Mammary epithelial cell (primary cell): ENCODE measurements around the gene RADIL.

Experiments used
- EZH2 ChIP-seq: IDR thresholded peaks from 2 replicates; pipeline ENCODE4 v1.6.1; 2012; ENCODE audit warnings: low read length, inconsistent platforms, borderline replicate concordance
- TF ChIP-seq, protein P1 (sequence below), 2 donors: IDR thresholded peaks in 1 of 2; conservative IDR thresholded peaks in 1 of 2; 2 replicates each; pipeline ENCODE4 v1.5.1; 2011 to 2012; ENCODE audit warnings: inconsistent platforms in 2 of 2, low read length in 2 of 2, mild to moderate bottlenecking in 2 of 2, control low read depth in 1 of 2, low read depth in 1 of 2; ENCODE audit not compliant: insufficient read depth in 1 of 2; ENCODE audit errors: extremely low read depth in 1 of 2

GRCh38 chr7:4753598-4754432, 129.7 kb downstream of the RADIL start:
- TF ChIP-seq, protein P1, sequence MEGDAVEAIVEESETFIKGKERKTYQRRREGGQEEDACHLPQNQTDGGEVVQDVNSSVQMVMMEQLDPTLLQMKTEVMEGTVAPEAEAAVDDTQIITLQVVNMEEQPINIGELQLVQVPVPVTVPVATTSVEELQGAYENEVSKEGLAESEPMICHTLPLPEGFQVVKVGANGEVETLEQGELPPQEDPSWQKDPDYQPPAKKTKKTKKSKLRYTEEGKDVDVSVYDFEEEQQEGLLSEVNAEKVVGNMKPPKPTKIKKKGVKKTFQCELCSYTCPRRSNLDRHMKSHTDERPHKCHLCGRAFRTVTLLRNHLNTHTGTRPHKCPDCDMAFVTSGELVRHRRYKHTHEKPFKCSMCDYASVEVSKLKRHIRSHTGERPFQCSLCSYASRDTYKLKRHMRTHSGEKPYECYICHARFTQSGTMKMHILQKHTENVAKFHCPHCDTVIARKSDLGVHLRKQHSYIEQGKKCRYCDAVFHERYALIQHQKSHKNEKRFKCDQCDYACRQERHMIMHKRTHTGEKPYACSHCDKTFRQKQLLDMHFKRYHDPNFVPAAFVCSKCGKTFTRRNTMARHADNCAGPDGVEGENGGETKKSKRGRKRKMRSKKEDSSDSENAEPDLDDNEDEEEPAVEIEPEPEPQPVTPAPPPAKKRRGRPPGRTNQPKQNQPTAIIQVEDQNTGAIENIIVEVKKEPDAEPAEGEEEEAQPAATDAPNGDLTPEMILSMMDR (conservative IDR thresholded peaks at IDR 0.05 in 1 of 2, IDR thresholded peaks at IDR 0.05 in 1 of 2; ENCODE audit: extremely low read depth in 1 of 2, insufficient read depth in 1 of 2, low read depth in 1 of 2, low read length in 2 of 2) = peak; percentile 84 to 95
- TF ChIP-seq EZH2 = no peak
